HG03460 (cell line): ENCODE data around the gene NOX5.

Experiments used
- ATAC-seq: cut with Tn5 transposase; IDR thresholded peaks from one replicate; pipeline ENCODE4 v1.9.1; 2021; ENCODE audit not compliant: unreplicated experiment

NOX5 gene

GRCh38 chr15:69096196-69096595 is 81.7 kb downstream of the NOX5 start:
- ATAC-seq: no peak

GRCh38 chr15:69096626-69097025 is 82.1 kb downstream of the NOX5 start:
- no peak for ATAC-seq

GRCh38 chr15:69098771-69099170 is 84.3 kb downstream of the NOX5 start:
- ATAC-seq: no peak

- no peak for ATAC-seq
These were observed 85.4 kb downstream of the NOX5 start for GRCh38 chr15:69099941-69100340.

- no peak for ATAC-seq
These were observed 86.3 kb downstream of the NOX5 start for GRCh38 chr15:69100821-69101220.

GRCh38 chr15:69104050-69104750 is 89.7 kb downstream of the NOX5 start:
- peak; percentile 81 for ATAC-seq

GRCh38 chr15:69105451-69105985 is 91.0 kb downstream of the NOX5 start:
- no peak for ATAC-seq

GRCh38 chr15:69107025-69107620 is 92.6 kb downstream of the NOX5 start:
- ATAC-seq: no peak
